ENCODE results near the gene TAOK2.

TAOK2 gene

GRCh38 chr16:29977063-29977825 is 3.6 kb downstream of the TAOK2 start:
- no peak overlapping the region for H3K4me3 ChIP-seq (ENCODE audit: low read depth, low read length)
- DNase-seq (ENCODE audit: low read depth) = no peak
- TF ChIP-seq, protein P1, sequence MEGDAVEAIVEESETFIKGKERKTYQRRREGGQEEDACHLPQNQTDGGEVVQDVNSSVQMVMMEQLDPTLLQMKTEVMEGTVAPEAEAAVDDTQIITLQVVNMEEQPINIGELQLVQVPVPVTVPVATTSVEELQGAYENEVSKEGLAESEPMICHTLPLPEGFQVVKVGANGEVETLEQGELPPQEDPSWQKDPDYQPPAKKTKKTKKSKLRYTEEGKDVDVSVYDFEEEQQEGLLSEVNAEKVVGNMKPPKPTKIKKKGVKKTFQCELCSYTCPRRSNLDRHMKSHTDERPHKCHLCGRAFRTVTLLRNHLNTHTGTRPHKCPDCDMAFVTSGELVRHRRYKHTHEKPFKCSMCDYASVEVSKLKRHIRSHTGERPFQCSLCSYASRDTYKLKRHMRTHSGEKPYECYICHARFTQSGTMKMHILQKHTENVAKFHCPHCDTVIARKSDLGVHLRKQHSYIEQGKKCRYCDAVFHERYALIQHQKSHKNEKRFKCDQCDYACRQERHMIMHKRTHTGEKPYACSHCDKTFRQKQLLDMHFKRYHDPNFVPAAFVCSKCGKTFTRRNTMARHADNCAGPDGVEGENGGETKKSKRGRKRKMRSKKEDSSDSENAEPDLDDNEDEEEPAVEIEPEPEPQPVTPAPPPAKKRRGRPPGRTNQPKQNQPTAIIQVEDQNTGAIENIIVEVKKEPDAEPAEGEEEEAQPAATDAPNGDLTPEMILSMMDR (conservative IDR thresholded peaks at IDR 0.05; ENCODE audit: low read depth, low read length) = no peak

DNA sequence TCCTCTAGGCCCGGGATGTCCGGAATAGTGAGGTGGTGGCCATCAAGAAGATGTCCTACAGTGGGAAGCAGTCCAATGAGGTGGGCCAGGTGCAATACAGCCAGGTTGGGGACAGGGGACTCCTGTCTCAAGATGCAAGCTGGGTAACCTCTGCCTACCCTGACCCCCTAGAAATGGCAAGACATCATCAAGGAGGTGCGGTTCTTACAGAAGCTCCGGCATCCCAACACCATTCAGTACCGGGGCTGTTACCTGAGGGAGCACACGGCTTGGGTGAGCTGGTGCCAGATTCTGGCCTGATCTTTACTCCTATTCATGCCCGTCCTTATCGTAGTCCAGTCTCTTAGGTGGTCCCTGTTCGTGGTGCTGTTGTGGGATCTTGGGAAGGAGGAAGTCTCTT is 4.4 kb downstream of the TAOK2 start:
- H3K4me3 ChIP-seq (ENCODE audit: low read depth, low read length) = no peak overlapping the region
- DNase-seq (ENCODE audit: low read depth) = no peak
- TF ChIP-seq, protein P1 (conservative IDR thresholded peaks at IDR 0.05; ENCODE audit: low read depth, low read length) = no peak

DNA sequence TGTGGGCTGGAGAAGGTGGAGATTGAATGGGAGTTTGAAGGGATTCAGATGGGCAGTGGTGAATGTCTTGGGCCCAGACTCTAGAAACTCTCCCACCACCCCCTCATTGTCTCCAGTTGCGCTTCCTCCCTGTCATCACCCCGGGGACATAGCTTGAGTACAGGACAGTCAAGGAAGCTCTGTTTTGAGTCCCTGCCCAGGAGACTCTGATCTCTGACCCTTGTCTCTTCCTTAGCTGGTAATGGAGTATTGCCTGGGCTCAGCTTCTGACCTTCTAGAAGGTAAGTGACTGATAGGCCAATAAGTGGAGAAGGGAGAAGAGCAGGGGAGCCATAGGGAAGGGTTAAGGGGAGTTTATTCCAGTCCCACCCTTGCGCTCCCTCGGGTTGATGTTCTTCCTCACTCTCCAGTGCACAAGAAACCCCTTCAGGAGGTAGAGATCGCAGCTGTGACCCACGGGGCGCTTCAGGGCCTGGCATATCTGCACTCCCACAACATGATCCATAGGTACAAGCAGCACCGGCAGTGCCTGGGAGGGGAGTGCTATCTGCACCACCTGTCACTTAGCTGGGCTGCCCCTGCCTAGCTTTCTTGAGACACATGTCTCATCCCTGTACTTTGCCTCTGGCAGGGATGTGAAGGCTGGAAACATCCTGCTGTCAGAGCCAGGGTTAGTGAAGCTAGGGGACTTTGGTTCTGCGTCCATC is 5.0 kb downstream of the TAOK2 start:
- H3K4me3 ChIP-seq (ENCODE audit: low read depth, low read length) = no peak overlapping the region
- TF ChIP-seq, protein P1 (conservative IDR thresholded peaks at IDR 0.05; ENCODE audit: low read depth, low read length) = no peak
- DNase-seq (ENCODE audit: low read depth) = no peak

GRCh38 chr16:29982560-29983419 is 9.1 kb downstream of the TAOK2 start:
- no peak for DNase-seq (ENCODE audit: low read depth)
- TF ChIP-seq, protein P1 (conservative IDR thresholded peaks at IDR 0.05; ENCODE audit: low read depth, low read length) = no peak
- H3K4me3 ChIP-seq (ENCODE audit: low read depth, low read length) = no peak overlapping the region

DNA sequence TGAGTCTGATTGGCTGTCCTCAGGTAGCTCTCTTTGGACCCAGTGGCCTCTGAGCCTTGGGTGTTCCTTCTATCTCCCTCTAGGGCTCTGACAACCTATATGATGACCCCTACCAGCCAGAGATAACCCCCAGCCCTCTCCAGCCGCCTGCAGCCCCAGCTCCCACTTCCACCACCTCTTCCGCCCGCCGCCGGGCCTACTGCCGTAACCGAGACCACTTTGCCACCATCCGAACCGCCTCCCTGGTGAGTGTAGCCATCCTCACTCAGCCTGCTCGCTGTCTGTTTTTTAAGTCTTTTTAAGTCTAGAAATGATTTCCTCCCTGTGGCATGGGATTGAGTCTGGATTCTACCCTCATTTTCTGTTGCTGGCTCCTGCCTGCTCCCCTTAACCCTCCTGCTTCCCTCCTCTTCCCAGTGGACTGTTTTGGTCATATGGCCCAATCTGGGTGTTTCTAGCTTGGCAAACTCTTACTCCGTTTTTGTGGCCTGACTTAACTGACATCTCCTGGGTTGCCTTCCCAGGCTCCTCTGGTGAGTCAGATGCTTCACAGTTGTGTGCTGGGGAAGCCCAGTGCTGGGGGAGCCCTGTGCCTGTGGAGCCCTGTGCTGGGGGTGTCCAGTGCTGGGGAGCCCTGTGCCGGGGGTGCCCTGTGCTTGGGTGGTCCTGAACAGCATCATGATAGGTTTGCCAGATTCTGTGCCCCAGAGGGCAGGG is 9.9 kb downstream of the TAOK2 start:
- H3K4me3 ChIP-seq (ENCODE audit: low read depth, low read length) = no peak overlapping the region
- TF ChIP-seq, protein P1 (conservative IDR thresholded peaks at IDR 0.05; ENCODE audit: low read depth, low read length) = no peak
- peak; percentile 67 for DNase-seq (ENCODE audit: low read depth)

DNA sequence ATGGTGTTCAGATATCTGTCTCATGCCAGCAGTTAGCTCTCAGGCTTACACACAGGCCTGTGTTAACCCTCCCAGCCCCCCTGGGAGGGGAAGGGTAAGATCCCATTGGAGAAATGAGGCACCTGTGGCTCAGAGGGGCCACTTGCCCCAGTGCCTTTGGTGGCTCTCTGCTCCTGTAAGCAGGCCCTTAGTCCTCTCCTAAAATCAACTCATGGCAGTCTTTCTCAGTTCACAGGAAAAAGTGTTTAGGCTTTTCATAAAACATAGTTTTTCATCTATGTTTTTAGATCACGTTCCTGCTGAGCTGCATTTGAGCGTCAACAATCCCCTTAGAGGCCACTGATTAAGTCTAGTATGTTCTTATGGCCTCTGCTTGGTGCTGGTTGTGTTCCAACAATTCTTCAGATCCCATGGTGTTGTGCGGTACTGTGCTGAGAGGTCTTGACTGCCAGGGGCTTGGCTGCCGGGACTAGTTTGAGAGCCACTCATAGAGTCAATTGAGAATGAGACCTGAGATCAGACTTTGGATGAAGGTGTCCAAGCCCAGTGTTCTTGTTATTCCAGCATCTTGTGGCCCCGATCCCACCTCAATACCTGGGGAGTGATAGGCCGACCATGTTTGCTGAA is 10.6 kb downstream of the TAOK2 start:
- DNase-seq (ENCODE audit: low read depth) = no peak
- TF ChIP-seq, protein P1 (conservative IDR thresholded peaks at IDR 0.05; ENCODE audit: low read depth, low read length) = no peak
- no peak overlapping the region for H3K4me3 ChIP-seq (ENCODE audit: low read depth, low read length)
